HG03342 (cell line): ENCODE data around the gene FUBP3.
A peak's percentile ranks its signal among the peaks of the same experiment; 100 is the strongest.

Experiments
- ATAC-seq: cut with Tn5 transposase; IDR thresholded peaks from one replicate; pipeline ENCODE4 v1.9.1; 2021; ENCODE audit warnings: mild to moderate bottlenecking, moderate library complexity; ENCODE audit not compliant: unreplicated experiment

FUBP3 gene

GRCh38 chr9:130578865-130579737 lies at the start of gene FUBP3:
Gene FUBP3, plus strand, starts transcription at chr9:130579577. Its CDS starts 104 bp downstream, at chr9:130579681.
- peak; percentile 87 for ATAC-seq

- ATAC-seq, result no peak
Measured at GRCh38 chr9:130530938-130531337, 48.4 kb upstream of the FUBP3 start.

GRCh38 chr9:130531670-130532069 lies 47.7 kb upstream of the FUBP3 start:
- no peak for ATAC-seq

- no peak for ATAC-seq
Measured at GRCh38 chr9:130532426-130533080, 46.8 kb upstream of the FUBP3 start.

- ATAC-seq, result no peak
Measured at GRCh38 chr9:130535818-130536521, 43.4 kb upstream of the FUBP3 start.

GRCh38 chr9:130536701-130537107 lies 42.7 kb upstream of the FUBP3 start:
- ATAC-seq, result no peak

GRCh38 chr9:130537346-130538050 lies 41.9 kb upstream of the FUBP3 start:
- no peak for ATAC-seq

GRCh38 chr9:130539420-130540223 lies 39.8 kb upstream of the FUBP3 start:
- no peak for ATAC-seq

- no peak for ATAC-seq
Measured at GRCh38 chr9:130541533-130541932, 37.8 kb upstream of the FUBP3 start.

- ATAC-seq, result no peak
Measured at GRCh38 chr9:130542038-130542437, 37.3 kb upstream of the FUBP3 start.

GRCh38 chr9:130542457-130543228 lies 36.7 kb upstream of the FUBP3 start:
- no peak for ATAC-seq

- ATAC-seq, result no peak
Measured at GRCh38 chr9:130543368-130543767, 36.0 kb upstream of the FUBP3 start.

- ATAC-seq, result no peak
Measured at GRCh38 chr9:130543859-130544258, 35.5 kb upstream of the FUBP3 start.

- no peak for ATAC-seq
Measured at GRCh38 chr9:130544364-130544763, 35.0 kb upstream of the FUBP3 start.

GRCh38 chr9:130548103-130548502 lies 31.3 kb upstream of the FUBP3 start:
- no peak for ATAC-seq

- ATAC-seq, result no peak
Measured at GRCh38 chr9:130549093-130549735, 30.2 kb upstream of the FUBP3 start.

GRCh38 chr9:130554606-130555005 lies 24.8 kb upstream of the FUBP3 start:
- no peak for ATAC-seq

- no peak for ATAC-seq
Measured at GRCh38 chr9:130555061-130555460, 24.3 kb upstream of the FUBP3 start.

GRCh38 chr9:130555968-130556367 lies 23.4 kb upstream of the FUBP3 start:
- ATAC-seq, result no peak
